Stimulated activated CD8-positive, alpha-beta memory T cell treated with anti-CD3 and anti-CD28 coated beads, Interleukin-2, amount 100 ng/mL, for 48 hours (primary cell): ENCODE results near the gene HEXB.
"Not testable (repeated sequence)": the region's sequence is repeated elsewhere in the genome, so short reads cannot be mapped to it uniquely, and the experiment has no call there.

Experiments
- DNase-seq, 2 donors: peaks; one replicate each; pipeline ENCODE4 v3.0.0-alpha.2; 2020; ENCODE audit warnings: low read depth in 2 of 2

The HEXB gene

DNA sequence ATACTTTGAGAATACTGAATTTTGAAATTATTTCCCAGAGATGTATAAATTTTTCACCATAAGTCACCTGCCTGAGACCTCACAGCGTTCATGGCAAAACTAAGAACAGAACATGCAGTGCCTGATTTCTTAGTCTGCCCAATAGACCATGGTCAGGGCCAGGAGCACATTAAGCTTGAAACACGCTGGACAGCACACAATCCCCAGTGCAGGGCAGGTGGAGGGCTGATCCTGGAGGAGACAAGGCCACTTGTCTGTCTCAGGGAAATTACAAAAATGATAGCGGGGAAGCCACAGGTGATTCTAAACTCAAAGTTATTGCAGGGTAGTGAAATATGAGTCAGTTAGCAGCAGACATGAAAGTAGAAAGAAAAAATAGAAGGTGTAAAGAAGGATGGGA, 25.9 kb upstream of the HEXB start:
- DNase-seq: no peak

DNA sequence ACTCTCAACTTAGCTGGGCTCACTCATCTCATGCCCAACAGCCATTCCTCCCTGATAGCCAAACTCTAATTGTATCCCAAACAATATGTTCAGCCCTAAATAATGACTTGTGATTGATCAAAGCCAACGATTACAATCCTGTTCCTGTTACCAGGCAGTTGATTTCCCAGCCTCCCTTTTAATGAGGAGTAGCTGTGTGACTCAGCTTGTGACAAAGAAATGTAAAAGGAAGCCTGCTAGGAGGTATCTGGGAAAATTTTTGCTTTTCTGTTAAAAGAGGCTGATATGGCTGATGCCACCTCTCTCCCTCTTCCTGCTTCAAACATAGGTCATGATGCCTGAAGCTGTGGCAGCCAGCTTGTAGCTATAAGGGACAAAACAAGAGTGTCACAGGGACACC, 24.9 kb upstream of the HEXB start:
- DNase-seq: no peak

DNA sequence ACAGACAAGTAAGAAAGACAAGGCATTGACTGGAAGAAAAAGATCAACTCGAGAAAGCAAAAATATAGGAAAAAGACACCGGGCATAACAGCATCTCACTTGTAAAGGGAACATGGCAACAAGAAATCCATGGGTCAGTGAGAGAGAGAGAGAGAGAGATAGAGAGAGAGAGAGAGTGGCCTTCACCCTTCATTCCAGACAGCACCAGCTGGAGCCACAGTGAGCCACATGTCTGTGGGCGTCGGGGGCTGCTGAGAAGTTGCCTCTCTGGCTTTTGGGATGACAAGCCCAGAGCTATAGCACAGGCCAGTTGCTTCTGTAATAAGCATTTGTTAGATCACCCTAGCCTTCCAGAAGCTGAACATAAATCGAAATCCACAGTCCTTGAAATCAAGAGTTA, 24.2 kb upstream of the HEXB start:
- DNase-seq: no peak

DNA sequence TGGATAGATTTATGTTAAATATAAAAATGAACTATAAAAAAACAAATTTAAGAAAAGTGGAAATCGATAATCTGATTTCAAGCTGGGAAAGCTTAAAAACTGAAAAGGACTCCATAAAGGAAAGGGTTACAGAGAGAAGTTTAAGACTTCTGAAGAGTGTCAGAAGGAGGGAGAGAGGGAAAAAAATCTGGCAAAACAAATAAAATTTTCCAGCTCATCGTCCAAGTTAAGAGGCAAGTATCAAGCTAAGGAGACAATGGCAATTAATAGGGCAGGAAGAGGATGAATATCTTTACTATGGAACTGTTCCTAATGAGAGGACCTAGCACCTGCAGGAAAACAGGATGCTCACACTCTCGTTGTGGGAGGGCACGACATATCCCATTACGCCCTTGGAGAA, 20.5 kb upstream of the HEXB start:
- no peak for DNase-seq

DNA sequence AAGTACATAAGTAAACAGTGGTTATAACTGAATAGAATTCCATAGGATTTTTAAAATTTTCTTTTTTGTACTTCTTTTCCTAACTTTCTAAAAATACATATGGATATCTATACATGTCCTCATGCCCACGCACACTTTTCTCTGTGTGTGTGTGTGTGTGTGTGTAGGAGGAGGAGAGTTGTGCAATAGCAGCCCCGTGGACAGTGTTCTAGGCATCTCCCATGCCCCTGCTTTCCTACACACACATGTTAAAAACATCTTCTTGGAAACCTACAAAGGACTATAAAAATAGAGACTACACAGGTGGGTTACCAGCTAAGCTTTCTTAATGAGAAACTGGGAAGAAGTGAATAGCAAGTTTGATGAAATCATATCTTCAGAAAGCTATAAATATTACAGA, 19.8 kb upstream of the HEXB start:
- no peak for DNase-seq

DNA sequence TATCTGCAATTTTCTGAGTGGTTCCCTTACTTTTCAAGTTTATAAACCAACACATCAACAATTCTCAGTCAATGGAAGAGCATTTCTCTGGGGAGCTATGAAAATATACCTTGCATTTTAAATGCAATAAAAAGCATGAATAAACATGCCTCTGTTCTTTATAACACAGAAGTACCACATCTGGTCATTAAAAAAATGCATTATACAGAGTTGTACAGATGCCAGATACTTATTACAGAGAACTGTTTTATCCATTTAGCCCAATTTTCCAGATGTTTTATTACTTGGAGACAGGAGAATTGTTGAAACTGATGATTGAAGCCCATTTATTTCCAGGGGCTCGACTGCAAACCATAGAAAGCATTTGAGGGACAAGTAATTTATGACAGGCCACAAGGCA, 19.2 kb upstream of the HEXB start:
- no peak for DNase-seq

DNA sequence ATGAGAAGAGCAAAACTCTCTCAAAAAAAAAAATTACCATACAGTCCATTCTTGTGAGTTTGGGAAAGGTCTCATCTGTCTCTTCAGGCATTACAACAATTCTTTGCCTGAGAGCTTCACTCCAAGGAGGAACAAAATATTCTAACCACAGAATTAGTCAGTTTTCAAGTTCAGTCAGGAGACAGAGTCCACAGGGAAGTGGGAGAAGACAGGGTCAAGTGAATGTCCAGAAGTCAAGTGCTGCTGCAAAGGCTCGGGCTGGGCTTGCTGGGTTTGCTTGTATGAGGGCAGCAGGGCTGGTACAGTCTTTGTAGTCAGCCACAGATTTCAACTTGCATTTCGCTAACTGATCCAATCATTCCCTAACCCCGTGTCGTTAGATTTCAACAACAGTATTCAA, 17.6 kb upstream of the HEXB start:
- DNase-seq: no peak

DNA sequence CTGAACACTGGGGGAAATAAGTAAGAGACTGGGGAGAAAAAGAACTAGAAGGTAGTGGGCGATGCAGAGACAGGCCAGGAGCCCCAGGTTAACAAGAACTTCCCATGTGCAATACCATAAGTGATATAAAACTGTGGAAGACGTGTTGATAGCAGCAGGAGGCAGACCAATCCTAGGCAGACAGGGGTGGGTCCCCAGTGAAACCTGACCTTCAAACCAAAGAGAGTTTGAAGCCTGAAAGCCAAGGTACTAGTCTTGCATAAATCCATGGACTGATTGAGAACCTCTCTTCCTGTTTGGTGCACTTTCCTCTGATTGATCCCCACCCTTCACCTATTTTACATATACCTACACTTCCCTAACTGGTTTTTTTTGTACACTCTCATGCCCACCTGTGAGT, 15.2 kb upstream of the HEXB start:
- no peak for DNase-seq

DNA sequence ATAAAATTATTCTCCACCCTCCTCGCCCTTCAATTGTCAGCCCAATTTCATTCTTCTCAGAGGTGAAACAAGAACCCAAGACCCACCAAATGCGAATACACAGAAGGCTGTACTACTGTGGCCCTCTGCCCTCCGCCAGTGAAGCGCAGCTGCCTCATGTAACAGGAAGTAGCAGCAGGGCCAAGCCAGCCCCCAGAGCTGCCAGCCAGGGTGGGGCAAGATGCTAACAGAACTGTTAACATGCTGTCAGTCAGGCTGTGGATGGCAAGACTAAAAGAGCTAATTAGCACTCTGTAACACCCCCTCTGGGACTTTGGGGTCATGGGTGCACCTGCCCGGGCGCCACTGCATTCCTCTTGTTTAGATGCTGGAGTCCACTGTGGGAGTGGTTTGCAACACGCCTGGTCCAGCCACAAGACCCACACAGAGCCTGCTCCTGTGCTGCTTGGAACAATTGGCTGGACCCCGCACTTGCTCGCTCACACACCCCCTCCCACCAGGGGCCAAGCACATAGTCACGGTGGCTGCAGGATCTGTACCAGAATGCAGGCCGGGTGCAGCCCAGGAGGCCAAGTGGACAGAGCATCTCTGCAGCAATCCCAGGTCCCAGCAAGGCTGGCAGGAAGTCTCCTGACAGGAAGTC, 14.5 kb upstream of the HEXB start:
- DNase-seq: no peak

DNA sequence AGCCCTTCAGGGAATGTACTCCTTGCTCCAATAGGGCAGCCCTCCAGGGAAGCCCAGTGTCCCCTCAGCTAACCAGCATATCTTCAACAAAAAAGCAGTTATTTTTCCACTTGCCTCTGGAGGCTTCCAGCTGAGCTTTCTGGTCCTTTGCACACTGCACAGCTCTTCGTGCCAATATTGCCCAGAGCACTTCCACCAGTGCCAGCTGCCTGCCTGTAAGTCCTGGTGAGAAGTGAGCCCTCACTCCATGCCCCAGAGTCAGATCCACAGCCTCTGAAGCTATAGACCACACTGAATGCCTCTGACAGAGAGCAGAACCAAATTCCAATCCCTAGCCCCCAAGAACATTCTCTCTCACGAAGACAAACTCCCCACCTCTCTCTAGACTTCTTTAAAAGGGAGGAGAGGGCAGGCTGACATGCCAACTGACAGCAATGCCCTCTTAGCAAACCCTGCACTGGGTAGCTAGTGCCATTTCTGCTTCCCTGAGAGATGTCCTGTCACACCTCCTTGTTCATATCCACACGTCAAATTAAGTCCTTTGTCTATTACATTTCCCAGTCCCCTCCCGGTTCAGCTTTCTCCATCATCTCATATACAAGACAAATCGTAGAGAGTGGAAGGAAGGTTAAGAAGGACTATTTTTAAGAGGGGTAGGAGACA, 12.7 kb upstream of the HEXB start:
- DNase-seq: no peak

DNA sequence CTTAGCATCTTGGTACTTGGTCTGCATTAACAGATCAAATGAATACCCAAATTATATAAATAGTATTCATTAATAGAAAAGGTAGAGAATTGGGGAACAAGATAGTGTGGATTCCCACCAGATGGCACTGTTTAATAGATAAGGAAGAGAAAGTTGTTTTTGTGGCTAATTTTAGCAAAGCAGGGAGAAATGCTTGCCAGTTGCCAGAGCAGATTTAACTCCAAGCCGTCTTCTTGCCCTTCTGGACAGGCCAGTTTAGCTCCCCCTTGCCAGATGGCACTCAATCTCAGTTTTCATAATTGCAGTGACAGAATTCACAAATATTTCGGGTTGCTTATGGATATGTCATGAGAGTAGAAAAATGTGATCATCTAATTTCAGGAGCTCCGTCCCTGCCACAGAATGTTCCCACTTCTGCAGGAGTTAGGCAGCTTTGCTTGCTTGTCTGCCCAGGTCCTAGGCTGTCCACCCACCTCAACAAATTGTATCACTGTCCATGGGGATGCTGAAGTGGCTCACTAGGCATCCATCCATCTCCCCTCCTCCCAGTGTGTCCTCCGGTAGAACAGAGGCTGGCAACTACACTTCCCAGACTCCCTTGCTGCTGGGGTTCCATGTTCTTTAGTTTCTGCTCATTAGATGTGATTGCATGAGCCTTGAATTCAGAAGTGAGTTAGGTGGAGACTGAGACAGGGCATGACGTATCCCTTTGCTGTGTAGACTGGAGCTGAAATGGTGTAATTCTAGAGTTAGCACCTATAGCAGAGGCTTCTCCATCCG, 11.8 kb upstream of the HEXB start:
- no peak for DNase-seq

DNA sequence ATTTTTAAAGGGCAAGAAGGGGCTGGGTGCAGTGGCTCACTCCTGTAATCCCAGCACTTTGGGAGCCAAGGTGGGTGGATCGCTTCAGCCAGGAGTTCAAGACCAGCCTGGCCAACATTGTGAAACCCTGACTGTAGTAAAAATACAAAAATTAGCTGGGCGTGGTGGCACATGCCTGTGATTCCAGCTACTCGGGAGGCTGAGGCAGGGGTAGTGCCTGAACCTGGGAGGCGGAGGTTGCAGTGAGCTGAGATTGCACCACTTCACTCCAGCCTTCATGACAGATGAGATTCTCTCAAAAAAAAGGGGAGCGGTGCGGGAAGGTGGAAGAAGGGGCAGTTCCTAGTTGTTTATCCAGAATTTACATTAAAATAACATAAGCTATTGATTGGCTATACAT, 8.6 kb upstream of the HEXB start:
- DNase-seq: not testable (repeated sequence)

DNA sequence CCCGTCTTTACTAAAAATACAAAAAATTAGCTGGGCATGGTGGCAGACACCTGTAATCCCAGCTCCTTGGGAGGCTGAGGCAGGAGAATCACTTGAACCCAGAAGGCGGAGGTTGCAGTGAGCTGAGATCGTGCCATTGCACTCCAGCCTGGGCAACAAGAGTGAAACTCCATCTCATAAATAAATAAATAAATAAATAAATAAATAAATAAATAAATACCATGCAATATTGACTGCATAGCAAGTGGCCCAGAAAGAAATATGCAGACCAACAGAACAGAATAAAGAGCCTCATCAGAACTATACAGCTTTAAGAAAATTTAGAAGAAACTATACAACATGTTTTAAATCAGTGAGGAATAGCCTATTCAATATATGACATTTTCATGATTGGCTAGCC, 6.9 kb upstream of the HEXB start:
- not testable (repeated sequence) for DNase-seq

DNA sequence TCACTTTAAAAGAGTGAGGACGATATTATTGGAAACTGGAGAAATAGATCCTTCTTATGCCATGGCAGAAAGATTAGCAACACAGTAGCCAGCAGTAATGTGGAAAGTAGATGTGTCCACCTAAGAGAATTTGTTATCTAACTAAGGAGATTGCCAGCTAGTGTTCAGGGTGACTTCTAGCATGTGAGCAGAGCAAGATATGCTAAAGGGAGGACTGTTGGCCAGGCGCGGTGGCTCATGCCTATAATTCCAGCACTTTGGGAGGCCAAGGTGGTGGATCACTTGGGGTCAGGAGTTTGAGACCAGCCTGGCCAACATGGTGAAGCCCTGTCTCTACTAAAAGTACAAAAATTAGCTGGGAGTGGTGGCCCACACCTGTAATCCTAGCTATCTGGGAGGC, 5.7 kb upstream of the HEXB start:
- DNase-seq: not testable (repeated sequence)

DNA sequence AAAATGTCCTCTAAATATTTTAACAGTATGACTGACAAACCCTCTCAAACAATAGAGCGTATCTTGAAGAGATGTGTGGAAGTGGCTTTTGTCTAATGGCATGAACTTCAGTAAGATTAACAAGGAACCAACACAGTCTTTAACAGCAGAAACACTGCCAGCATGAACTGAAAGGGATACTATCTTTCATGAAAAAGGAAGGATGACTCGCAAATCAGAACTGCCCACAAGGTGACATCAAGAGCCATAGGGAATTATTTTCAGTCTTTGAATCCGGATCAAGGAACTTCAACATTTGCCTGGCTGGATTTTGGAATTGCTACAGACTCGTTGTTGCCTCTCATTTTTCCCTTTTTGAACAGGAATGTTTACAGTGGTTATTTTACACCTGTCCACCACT, 5.1 kb upstream of the HEXB start:
- DNase-seq: no peak

DNA sequence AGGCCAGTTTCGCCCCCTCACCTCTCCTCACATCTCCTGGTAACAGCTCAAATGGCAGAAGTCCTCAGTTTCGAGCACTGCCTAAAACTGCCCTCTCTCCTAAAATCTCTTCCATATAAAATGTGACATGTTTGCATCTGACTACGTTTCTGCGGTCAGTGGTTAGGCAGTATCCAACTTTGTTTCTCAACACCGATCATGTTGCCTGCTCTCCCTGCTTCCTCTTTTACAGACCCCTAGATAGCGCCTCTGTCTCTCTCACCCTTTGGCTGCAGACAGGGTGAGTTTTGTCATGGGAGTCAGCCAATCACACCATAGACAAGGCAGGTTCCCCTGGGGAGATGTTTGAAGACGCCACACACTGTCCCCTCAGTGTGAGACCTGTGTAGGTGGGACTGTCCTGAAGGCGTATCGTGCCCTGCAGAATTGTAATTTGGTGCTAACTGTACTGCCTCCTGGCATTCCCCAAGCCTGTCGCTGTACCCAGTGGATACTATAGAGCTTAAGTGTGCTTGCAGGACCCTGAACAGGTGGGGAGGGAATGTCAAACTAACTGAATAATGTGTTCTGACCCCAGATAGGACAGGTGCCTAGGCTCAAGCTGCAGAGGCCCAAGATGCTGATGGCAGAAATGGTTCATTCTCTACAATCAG, 1.1 kb downstream of the HEXB start:
- no peak for DNase-seq

DNA sequence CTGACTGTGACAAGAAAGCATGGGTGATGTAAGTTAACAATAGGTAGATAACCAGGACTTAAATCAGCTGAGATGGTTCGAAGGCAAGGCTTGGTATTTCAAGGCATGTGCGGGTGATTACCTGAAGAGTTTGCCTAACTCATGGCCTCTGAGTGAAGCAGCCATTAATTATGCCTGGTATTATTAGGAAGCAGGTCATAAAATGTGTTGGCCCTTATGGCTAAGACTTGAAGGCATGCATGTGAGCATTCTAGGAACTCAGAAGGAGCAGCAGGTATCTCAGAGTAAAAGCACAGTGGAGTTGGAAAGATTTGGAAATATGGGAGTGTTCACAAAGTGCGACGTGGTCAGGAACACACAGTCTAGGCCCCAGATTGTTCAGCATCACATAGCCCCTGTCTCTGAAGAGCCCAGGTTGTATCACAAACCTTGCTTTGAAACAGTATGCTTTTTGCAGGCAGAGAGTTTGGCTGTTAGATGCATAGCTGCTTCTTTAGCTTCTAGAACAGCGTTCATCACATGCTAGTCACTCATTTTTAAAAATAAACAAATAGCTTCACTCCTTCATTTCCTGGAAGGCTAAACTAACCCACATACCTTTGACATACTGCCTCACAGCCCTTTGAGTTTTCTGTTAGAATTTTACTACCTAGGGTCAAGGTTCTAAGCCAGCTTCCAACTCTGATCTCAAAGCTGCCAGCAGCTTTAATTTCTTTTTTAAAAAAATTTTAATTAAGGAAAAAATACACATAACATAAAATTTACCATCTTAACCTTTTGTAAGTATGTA, 2.1 kb downstream of the HEXB start:
- no peak for DNase-seq

DNA sequence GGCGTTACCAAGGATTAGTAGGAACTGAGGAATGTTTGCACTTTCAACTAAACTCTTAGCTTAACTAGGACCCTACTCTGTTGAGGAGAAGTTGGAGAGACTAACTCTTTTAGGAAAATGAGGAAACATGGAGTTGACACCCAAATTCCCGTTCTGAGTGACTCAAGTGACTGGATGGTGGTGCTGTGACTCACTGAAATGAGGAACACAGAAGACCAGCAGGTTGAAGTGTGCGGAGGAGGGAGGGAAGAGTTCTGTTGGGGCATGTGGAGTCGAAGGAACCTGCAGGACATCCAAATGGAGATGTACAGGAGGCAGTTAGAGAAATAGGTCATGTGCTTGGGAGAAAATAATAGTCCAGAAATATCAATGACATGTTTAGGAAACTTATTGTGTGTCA, 8.2 kb downstream of the HEXB start:
- DNase-seq: no peak

DNA sequence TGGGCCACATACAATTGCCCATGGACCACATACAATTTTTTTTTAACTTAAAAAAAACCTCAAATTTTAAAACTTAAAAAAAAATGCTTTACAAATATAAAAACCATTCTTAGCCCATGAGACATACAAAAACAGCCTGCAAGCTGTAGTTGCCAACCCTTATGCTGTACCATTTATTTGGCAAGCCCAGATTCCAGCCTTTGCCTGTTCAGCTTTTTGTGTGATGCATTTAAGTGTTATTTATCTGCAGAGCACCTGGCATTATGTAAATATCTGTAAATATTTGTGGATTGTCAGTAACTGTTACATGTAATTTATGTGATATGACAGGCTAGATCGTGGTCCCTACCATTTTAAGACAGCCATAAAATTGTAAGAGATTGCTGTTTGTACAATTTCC, 32.6 kb downstream of the HEXB start:
- no peak for DNase-seq

DNA sequence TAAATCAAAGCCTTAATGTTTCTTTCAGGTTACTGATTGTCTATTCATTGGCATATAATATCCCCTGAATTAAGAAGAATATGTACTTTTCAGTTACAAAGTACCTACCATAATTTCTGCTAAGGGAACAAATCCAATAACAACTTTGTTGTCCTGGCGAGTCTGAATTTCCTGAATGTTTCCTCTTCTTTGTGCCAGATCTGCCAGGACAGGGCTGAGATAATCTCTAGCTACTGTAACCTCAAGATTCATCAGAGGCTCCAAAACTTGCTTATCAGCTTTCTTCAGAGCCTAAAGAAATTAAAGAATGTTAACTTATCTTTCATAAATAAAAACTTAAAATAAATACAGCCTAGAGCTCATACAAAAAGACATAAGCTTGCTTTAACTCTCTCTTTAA, 37.2 kb downstream of the HEXB start:
- no peak for DNase-seq

DNA sequence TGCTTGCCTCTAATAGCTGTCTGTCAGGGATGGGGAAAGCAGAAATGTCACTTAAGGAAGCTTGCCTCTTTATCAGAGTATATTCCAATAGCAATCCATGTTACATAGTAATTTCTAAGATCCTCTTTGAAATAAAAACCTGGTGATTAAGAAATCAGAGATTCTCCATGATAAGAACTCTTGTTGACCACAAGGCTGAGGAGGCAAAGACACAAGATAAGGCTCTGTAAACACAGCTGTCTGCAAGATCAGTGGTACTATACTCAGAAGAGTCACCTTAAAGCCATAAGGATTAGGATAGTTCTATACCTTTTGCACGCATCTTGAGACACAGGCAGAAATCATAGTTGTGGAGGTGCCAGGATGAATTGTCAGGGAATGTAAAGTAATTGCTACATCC, 40.3 kb downstream of the HEXB start:
- no peak for DNase-seq

DNA sequence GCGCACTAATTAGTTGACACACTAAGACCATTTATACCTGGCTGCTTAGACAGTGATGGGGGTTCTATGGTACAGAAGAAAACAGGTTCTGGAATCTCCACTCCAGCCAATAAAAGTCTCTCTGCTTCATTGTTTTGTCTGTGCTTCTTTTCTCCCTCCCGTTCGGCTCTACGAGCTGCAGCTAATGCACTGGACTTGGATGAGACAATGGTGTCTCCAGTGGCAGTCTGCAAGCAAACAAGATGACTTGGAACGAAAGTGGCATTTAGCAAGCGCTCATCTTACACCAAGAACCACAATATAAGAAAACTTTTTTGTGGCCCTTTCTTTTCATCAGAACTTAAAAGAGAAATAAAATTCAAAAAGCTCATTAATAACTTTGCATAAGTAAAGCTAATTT, 51.7 kb downstream of the HEXB start:
- no peak for DNase-seq
